GM19099 (cell line): ENCODE data around the gene PSMD11.

ENCODE experiments used
- POLR2A ChIP-seq: IDR thresholded peaks from 3 replicates; pipeline ENCODE4 v1.6.1; 2011; ENCODE audit warnings: low read depth; ENCODE audit not compliant: insufficient read length; ENCODE audit errors: extremely low read depth

The PSMD11 gene

GRCh38 chr17:32460054-32460453 is 15.7 kb downstream of the PSMD11 start:
- TF ChIP-seq POLR2A = no peak

GRCh38 chr17:32461498-32461852 is 17.2 kb downstream of the PSMD11 start:
- TF ChIP-seq POLR2A = no peak

- TF ChIP-seq POLR2A = no peak
These were observed 17.7 kb downstream of the PSMD11 start for GRCh38 chr17:32461853-32462617.

- no peak for TF ChIP-seq POLR2A
These were observed 19.0 kb downstream of the PSMD11 start for GRCh38 chr17:32463304-32463703.

- no peak for TF ChIP-seq POLR2A
These were observed 20.1 kb downstream of the PSMD11 start for GRCh38 chr17:32464374-32464773.

GRCh38 chr17:32467949-32468348 is 23.6 kb downstream of the PSMD11 start:
- TF ChIP-seq POLR2A = no peak

- TF ChIP-seq POLR2A = no peak
These were observed 26.3 kb downstream of the PSMD11 start for GRCh38 chr17:32470405-32471167.

GRCh38 chr17:32471652-32472051 is 27.3 kb downstream of the PSMD11 start:
- no peak for TF ChIP-seq POLR2A

- TF ChIP-seq POLR2A = no peak
These were observed 30.9 kb downstream of the PSMD11 start for GRCh38 chr17:32475258-32475657.

GRCh38 chr17:32477220-32477619 is 32.9 kb downstream of the PSMD11 start:
- TF ChIP-seq POLR2A = no peak

GRCh38 chr17:32479074-32479617 is 34.8 kb downstream of the PSMD11 start:
- TF ChIP-seq POLR2A = no peak

- TF ChIP-seq POLR2A = no peak
These were observed 36.9 kb downstream of the PSMD11 start for GRCh38 chr17:32481193-32481592.

- no peak for TF ChIP-seq POLR2A
These were observed 38.4 kb downstream of the PSMD11 start for GRCh38 chr17:32482568-32483320.

GRCh38 chr17:32483451-32484019 is 39.2 kb downstream of the PSMD11 start:
- TF ChIP-seq POLR2A = no peak

GRCh38 chr17:32484041-32484461 is 39.7 kb downstream of the PSMD11 start:
- no peak for TF ChIP-seq POLR2A
